Psoas muscle (tissue), 8 donors: ENCODE data around the gene SHMT2. TPM values are rescaled to one million over a fixed set of nuclear protein-coding genes. Genes with fewer than 3 reads are reported as not detected.

Experiments
- ATAC-seq, 4 donors: fragments of 200-7000 bp; cut with Tn5 transposase; one replicate each; pipeline ENCODE4 v1.9.1; 2020; ENCODE audit warnings: moderate library complexity in 3 of 4, mild to moderate bottlenecking in 2 of 4
- DNase-seq, 2 donors: peaks; one replicate each; pipeline ENCODE4 v3.0.0-alpha.2; 2020
- H3K27ac ChIP-seq: fragments of 200-600 bp; one replicate; pipeline ENCODE4 v1.8.0; 2022
- H3K27me3 ChIP-seq, 3 donors: fragments of 200-600 bp in 1 of 3; one replicate each; pipeline versions ENCODE4 v1.6.1 to v1.8.0; 2013 to 2022; ENCODE audit warnings: low read length in 2 of 3, mild to moderate bottlenecking in 2 of 3, moderate library complexity in 1 of 3; ENCODE audit not compliant: insufficient read depth in 3 of 3
- H3K36me3 ChIP-seq, 2 donors: fragments of 200-600 bp in 1 of 2; one replicate each; pipeline versions ENCODE4 v1.6.1 to v1.8.0; 2013 to 2022; ENCODE audit warnings: low read depth in 1 of 2, mild to moderate bottlenecking in 1 of 2, moderate library complexity in 1 of 2; ENCODE audit not compliant: insufficient read depth in 1 of 2
- H3K4me1 ChIP-seq: fragments of 200-600 bp; one replicate; pipeline ENCODE4 v1.8.0; 2022
- H3K4me3 ChIP-seq: fragments of 200-600 bp; one replicate; pipeline ENCODE4 v1.8.0; 2022; ENCODE audit warnings: mild to moderate bottlenecking
- H3K9me3 ChIP-seq: fragments of 200-600 bp; one replicate; pipeline ENCODE4 v1.8.0; 2022
- CTCF ChIP-seq: fragments of 200-600 bp; IDR thresholded peaks from one replicate; pipeline ENCODE4 v1.8.0; 2022; ENCODE audit warnings: antibody characterized with exemption
- WGBS, 3 donors: extraction: QIAGEN DNeasy Blood & Tissue Kit; methylation state at CpG; one replicate each; pipeline versions ENCODE4 v1.1.6 to v1.1.7; 2013; 5-methylcytosine and 5-hydroxymethylcytosine counted together
- intact Hi-C, 2 donors: fragments of 100-400 bp; cut with DNase I; formaldehyde crosslinking; loops; one replicate each; pipeline versions ENCODE4 v1.11.0 to v1.14.2; 2022
- polyA plus RNA-seq, 3 donors: library from polyadenylated mRNA; stranded (reverse); fragments of 200-250 nt; gene quantifications; one replicate each; pipeline ENCODE4 v1.2.3, GENCODE V29; 2013
- total RNA-seq, 4 donors: library from RNA; stranded (reverse); fragmentation: NEBNext Ultra II Directional in 2 of 4; extraction: Animal tissue kit (Norgen Biotek cat#: 25700) in 2 of 4; gene quantifications; one replicate each; pipeline versions ENCODE4 v1.2.1 to v1.2.4, GENCODE V29; 2021 to 2023
- donor health status: healthy with polysubstance abuse.
- donor health status: DM: no; HTN: no; CAD: no; lungs with moderate emphysema.
- donor health status: Bipolar disorder and iron deficiency.
- donor health status: healthy.
- donor health status: DM: yes; HTN: yes; CAD: no.
- donor health status: DM: no; HTN: no; CAD: no.
- donor health status: DM: no; HTN: no; CAD: no.
- donor health status: DM: yes; HTN: yes; CAD: no.

The SHMT2 gene
- total and polyA plus RNA-seq, 7 donors: 36.6 to 66.8 (median 53.6) TPM

DNA sequence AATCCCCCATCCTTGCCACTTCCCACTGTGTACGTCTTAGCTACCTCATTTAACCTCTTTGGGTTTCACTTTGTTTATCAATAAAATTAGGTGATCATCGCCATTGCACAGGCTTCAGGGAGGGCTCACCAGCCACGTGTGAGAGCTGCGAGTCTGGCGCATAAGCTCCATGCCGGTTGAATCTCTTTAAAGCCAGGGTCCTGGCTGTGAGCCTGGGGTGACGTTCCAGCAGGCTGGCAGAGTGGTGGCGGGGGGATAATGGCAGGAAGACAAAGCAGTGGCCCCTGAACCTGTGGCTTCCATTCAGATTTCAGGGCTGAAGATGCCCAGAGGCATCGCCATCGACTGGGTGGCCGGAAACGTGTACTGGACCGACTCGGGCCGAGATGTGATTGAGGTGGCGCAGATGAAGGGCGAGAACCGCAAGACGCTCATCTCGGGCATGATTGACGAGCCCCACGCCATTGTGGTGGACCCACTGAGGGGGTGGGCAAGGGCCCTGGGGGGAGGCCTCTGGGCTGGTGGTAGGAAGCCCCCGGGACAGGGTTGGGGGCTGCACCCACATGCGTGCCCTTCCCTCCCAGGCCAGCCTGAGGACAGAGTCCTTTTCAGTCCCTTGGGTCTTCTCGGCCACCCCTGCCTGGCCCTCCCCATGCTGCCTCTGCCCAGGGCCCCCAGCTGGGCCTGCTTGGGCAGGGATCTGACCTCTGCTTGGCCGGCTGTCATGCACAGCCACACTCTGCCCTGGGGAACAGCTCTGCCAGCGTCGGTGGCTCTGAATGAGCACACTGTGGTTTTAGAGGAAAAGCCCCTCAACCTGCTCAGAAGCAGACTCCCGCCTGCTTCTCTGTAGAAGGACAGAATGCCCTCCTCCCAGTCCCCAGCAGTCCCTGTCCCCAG lies 21.5 kb upstream of the SHMT2 start:
- WGBS, 3 donors: 72 to 83% (median 80%) methylated on average over 28 to 29 of the region's 29 CpGs
- H3K4me3 ChIP-seq: no peak overlapping the region
- no peaks in the 10 kb centered on the region for H3K27me3 ChIP-seq
- no peaks in the 10 kb centered on the region for H3K9me3 ChIP-seq
- H3K36me3 ChIP-seq: peaks cover 0 to 9% of the 10 kb centered on the region in 2 donors
- ATAC-seq (no peak), DNase-seq (no peak)
- no peaks in the 10 kb centered on the region for H3K4me1 ChIP-seq
- no peak for TF ChIP-seq CTCF
- intact Hi-C loops: no loop called here
- no peak overlapping the region for H3K27ac ChIP-seq

GRCh38 chr12:57208631-57209282 lies 20.8 kb upstream of the SHMT2 start:
- intact Hi-C loops: no loop called here
- H3K4me1 ChIP-seq: peaks cover 5% of the 10 kb centered on the region
- no peak for TF ChIP-seq CTCF
- DNase-seq (peak in 1 of 2 donors; percentile 71), ATAC-seq (no peak)
- no peaks in the 10 kb centered on the region for H3K27me3 ChIP-seq
- peaks cover 0 to 2% of the 10 kb centered on the region in 2 donors for H3K36me3 ChIP-seq
- no peaks in the 10 kb centered on the region for H3K9me3 ChIP-seq
- 49 to 53% (median 50%) methylated on average over 21 to 22 of the region's 22 CpGs for WGBS, 3 donors
- H3K27ac ChIP-seq: no peak overlapping the region
- no peak overlapping the region for H3K4me3 ChIP-seq

- no peak for TF ChIP-seq CTCF
- ATAC-seq (no peak), DNase-seq (no peak)
- no peaks in the 10 kb centered on the region for H3K36me3 ChIP-seq
- intact Hi-C loops: loop anchor here in 1 of 2 donors (10.0 kb wide), 1 partner anchor 255 kb away; no protein-coding TSS in a partner anchor
- H3K27me3 ChIP-seq: peaks cover 0 to 3% (median 0%) of the 10 kb centered on the region in 3 donors
- H3K4me3 ChIP-seq: no peak overlapping the region
- no peak overlapping the region for H3K27ac ChIP-seq
- peaks cover 8% of the 10 kb centered on the region for H3K4me1 ChIP-seq
- 80 to 83% (median 81%) methylated on average over 5 to 8 of the region's 8 CpGs for WGBS, 3 donors
- no peaks in the 10 kb centered on the region for H3K9me3 ChIP-seq
Measured at GRCh38 chr12:57209916-57210315, 19.6 kb upstream of the SHMT2 start.

- H3K4me3 ChIP-seq: no peak overlapping the region
- WGBS, 3 donors: 82 to 95% (median 88%) methylated on average over 13 to 15 of the region's 15 CpGs
- no peak for DNase-seq
- no peak for TF ChIP-seq CTCF
- ATAC-seq: no peak
- H3K9me3 ChIP-seq: no peaks in the 10 kb centered on the region
- H3K27me3 ChIP-seq: peaks cover 0 to 9% (median 0%) of the 10 kb centered on the region in 3 donors
- H3K4me1 ChIP-seq: peaks cover 8% of the 10 kb centered on the region
- H3K36me3 ChIP-seq: no peaks in the 10 kb centered on the region
- H3K27ac ChIP-seq: no peak overlapping the region
- intact Hi-C loops: loop anchor here in 1 of 2 donors (10.0 kb wide), 1 partner anchor 254 kb away; no protein-coding TSS in a partner anchor
Measured at GRCh38 chr12:57210461-57210860, 19.1 kb upstream of the SHMT2 start.
